OCI-LY7 (cell line): Measurements from ENCODE around the gene AMY1B. TPM values are rescaled to one million over a fixed set of nuclear protein-coding genes. Genes with fewer than 3 reads are reported as not detected.
"Not testable (repeated sequence)": the region's sequence is repeated elsewhere in the genome, so short reads cannot be mapped to it uniquely, and the experiment has no call there.

Source experiments
- Bru-seq: library from RNA; stranded (reverse); fragments of 400-500 nt; gene quantifications from one replicate; lab custom pipeline; 2021; lab: Mats Ljungman, UMichigan
- BruChase-seq, 2 experiments: library from RNA; stranded (reverse); fragments of 400-500 nt; gene quantifications; one replicate each; lab custom pipeline; 2021; lab: Mats Ljungman, UMichigan
- BruUV-seq: library from RNA; stranded (reverse); fragments of 400-500 nt; replicated peaks from 2 replicates; lab custom pipeline; 2021; lab: Mats Ljungman, UMichigan
- CTCF ChIA-PET: fragments of 300-600 bp; sonication (Branson Sonifier 250); formaldehyde crosslinking; loops from one replicate; lab custom pipeline; 2022; ENCODE audit warnings: antibody characterized with exemption; ENCODE audit not compliant: unreplicated experiment; lab: Charles Lee
- POLR2A ChIA-PET: fragments of 300-600 bp; sonication (Branson Sonifier 250); formaldehyde crosslinking; loops from one replicate; lab custom pipeline; 2022; ENCODE audit warnings: antibody characterized with exemption; lab: Charles Lee
- DNase-seq: peaks from one replicate; pipeline ENCODE4 v3.0.0-alpha.2; 2015; ENCODE audit warnings: low spot score
- H2AFZ ChIP-seq: fragments of 200-600 bp; sonication (generic), shearing (Covaris generic); 2 replicates; pipeline ENCODE4 v1.6.1; 2014; ENCODE audit warnings: mild to moderate bottlenecking, antibody characterized with exemption, low read length, moderate library complexity
- H3K27ac ChIP-seq: fragments of 200-600 bp; sonication (generic); 2 replicates; pipeline ENCODE4 v1.5.1; 2014; ENCODE audit warnings: mixed run types, low read depth, mild to moderate bottlenecking, moderate library complexity, low read length, inconsistent platforms; ENCODE audit not compliant: poor library complexity, severe bottlenecking
- H3K36me3 ChIP-seq: fragments of 200-600 bp; sonication (generic); 2 replicates; pipeline ENCODE4 v1.6.1; 2014; ENCODE audit warnings: mild to moderate bottlenecking, antibody characterized with exemption, low read length, moderate library complexity, mixed read lengths; ENCODE audit not compliant: insufficient read depth
- H3K4me1 ChIP-seq: fragments of 200-600 bp; sonication (generic); 2 replicates; pipeline ENCODE4 v1.5.1; 2014; ENCODE audit warnings: mild to moderate bottlenecking, low read length; ENCODE audit not compliant: insufficient read depth, poor library complexity, severe bottlenecking
- H3K4me2 ChIP-seq: fragments of 200-600 bp; sonication (generic); 2 replicates; pipeline ENCODE4 v1.6.1; 2014; ENCODE audit warnings: mild to moderate bottlenecking, low read length
- H3K4me3 ChIP-seq: fragments of 200-600 bp; sonication (generic); 2 replicates; pipeline ENCODE4 v1.5.1; 2014; ENCODE audit warnings: mild to moderate bottlenecking, low read depth, low read length; ENCODE audit not compliant: poor library complexity, severe bottlenecking
- H3K79me2 ChIP-seq: fragments of 200-600 bp; sonication (generic); 2 replicates; pipeline ENCODE4 v1.6.1; 2016; ENCODE audit warnings: low read depth, mild to moderate bottlenecking, low read length, moderate library complexity, mixed read lengths; ENCODE audit not compliant: insufficient read depth
- H3K9me2 ChIP-seq: fragments of 200-600 bp; sonication (generic); 2 replicates; pipeline ENCODE4 v1.6.1; 2016; ENCODE audit warnings: mild to moderate bottlenecking, low read length, mixed read lengths; ENCODE audit not compliant: insufficient read depth
- H3K9me3 ChIP-seq: fragments of 200-600 bp; sonication (generic); 2 replicates; pipeline ENCODE4 v1.6.1; 2014; ENCODE audit warnings: mild to moderate bottlenecking, mixed run types, low read length, mixed read lengths
- H4K20me1 ChIP-seq: fragments of 200-600 bp; sonication (generic); 2 replicates; pipeline ENCODE4 v1.6.1; 2014; ENCODE audit warnings: mild to moderate bottlenecking, antibody characterized with exemption, low read length, moderate library complexity, mixed read lengths; ENCODE audit not compliant: insufficient read depth
- intact Hi-C: fragments of 100-400 bp; cut with micrococcal nuclease; formaldehyde crosslinking; loops from one replicate; pipeline ENCODE4 v1.10.0; 2022; ENCODE audit not compliant: unreplicated experiment
- long read RNA-seq: library from polyadenylated mRNA; stranded (forward); transcript quantifications from one replicate; pipeline ENCODE4 v2.0.0, GENCODE V29; 2022
- total RNA-seq, 2 experiments: library from RNA; depleted of rRNA in 1 of 2; stranded (reverse); fragments of >200 nt in 1 of 2; shearing (Covaris generic) in 1 of 2; gene quantifications; 2 replicates each; pipeline ENCODE4 v1.2.3, GENCODE V29; 2014 to 2022

The AMY1B gene
- total RNA-seq (2014; rRNA removed; shearing (Covaris generic)) = not detected in 2 replicates
- total RNA-seq (2022) = not detected in 2 replicates
- not detected for Bru-seq, nascent RNA
- not detected for BruChase-seq, experiment 1, labeled RNA remaining after a 6-hour chase
- not detected for BruChase-seq, experiment 2, labeled RNA remaining after a 2-hour chase
- long read RNA-seq = 0 reads

DNA sequence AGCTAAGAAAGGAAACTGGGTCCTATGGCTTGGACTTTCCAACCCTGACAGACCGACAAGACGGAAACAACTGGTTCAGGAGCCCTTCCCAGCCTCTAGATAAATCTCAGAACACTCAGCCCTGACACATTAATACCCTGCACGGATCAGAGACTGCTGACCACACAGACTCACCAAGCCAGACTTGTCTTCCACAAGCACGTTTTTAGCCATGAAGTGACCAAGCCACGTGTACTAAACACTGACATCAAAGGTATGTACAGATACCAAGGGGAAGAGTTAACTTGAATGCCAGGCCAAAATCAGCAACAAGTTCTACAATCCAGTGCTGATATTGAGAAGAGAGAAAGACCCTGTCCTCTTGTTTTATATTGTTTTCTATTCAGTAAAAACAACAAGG is at the start of gene AMY1B:
Gene AMY1B (minus strand): TSS at position 101 of the 400 bp plus-strand sequence. CDS start 571 bp downstream, outside the sequence.
- intact Hi-C loops, DNase-seq, H3K4me3 ChIP-seq, POLR2A ChIA-PET, CTCF ChIA-PET, H3K27ac ChIP-seq, H2AFZ ChIP-seq, H3K4me2 ChIP-seq, H3K4me1 ChIP-seq, H4K20me1 ChIP-seq, BruUV-seq, H3K9me2 ChIP-seq, H3K36me3 ChIP-seq, H3K9me3 ChIP-seq, H3K79me2 ChIP-seq: not testable (repeated sequence)

DNA sequence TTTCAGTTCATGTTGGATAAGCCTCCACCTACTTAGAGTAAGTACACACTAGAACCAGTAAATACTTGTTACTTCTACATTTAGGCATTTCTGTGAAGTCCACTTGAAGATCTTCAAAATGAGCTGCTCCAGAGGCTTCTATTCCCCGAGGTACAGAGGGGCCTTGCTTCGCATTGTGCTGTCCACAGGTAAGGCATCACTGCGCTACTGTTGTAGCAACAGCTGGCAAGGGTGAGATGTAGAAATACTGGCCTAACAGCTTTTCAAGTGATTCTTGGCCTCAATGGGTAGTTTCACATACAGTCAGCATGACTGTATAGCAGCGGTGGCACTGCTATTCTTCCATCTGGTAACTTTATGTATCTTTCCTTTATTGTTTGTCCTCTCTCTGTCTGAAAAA is 49.0 kb upstream of the AMY1B start:
- POLR2A ChIA-PET, CTCF ChIA-PET, H3K27ac ChIP-seq, H4K20me1 ChIP-seq, H3K4me1 ChIP-seq, H3K4me2 ChIP-seq, BruUV-seq, H3K79me2 ChIP-seq, H3K36me3 ChIP-seq, intact Hi-C loops, H3K9me3 ChIP-seq, H2AFZ ChIP-seq, H3K4me3 ChIP-seq, DNase-seq, H3K9me2 ChIP-seq: not testable (repeated sequence)

DNA sequence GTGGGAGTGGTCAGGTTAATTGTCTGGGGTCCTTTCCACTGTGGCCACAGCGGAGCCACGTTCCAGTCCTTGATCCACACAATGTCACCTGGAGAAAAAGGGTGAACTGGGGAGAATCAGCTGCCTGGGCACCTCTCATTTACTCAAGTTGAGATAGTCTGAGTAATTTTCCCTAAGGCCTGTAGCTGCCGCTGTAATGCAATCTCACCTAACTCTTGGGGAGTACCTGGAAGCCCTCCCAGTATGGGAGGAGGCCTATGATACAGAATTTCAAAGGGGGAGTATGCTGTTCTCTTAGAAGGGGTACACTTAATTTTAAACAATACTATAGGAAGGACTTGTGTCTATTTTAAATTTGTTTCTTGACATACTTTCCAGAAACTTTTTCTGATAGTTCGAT is 48.4 kb upstream of the AMY1B start:
- DNase-seq, POLR2A ChIA-PET, H3K27ac ChIP-seq, H3K4me1 ChIP-seq, CTCF ChIA-PET, H3K79me2 ChIP-seq, H4K20me1 ChIP-seq, BruUV-seq, H3K4me2 ChIP-seq, H2AFZ ChIP-seq, H3K9me3 ChIP-seq, H3K9me2 ChIP-seq, H3K4me3 ChIP-seq, intact Hi-C loops, H3K36me3 ChIP-seq: not testable (repeated sequence)

DNA sequence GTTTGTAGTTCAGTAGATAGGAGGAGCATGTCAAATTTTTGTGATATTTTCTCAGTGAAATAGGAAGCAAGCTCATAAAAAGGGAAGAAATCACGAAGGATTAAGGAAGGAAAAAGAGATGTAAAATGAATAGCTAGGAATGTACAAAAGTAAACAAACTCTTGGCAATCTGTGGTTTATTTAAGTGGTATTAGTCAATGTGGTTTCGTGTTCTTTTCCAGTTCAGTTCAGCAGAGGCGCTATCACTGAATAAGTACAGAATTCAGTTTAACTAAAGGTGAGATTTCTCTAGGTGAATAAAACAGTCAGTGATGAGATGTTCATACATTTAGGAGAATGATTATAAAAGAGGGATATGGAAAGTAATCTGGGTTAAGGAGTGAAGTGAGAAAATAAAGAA is 42.0 kb upstream of the AMY1B start:
- POLR2A ChIA-PET = not testable (repeated sequence)

DNA sequence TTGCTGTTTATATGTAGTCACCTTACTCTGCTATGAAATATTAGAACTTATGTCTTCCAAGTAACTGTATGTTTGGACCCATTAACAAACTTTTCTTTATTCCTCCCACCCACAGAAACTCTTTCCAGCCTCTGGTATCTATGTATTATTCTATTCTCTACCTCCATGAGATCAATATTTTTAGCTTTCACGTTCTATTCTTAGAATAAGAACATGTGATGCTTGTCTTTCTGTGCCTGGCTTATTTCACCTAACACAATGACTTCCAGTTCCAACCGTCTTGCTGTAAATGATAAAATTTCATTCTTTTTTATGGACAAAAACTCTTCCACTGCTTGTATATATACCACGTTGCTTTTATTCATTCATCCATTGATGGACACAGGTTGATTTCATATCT is 39.3 kb upstream of the AMY1B start:
- H3K9me2 ChIP-seq, POLR2A ChIA-PET, H3K4me2 ChIP-seq, H3K36me3 ChIP-seq, intact Hi-C loops, BruUV-seq, H2AFZ ChIP-seq, CTCF ChIA-PET, H3K27ac ChIP-seq, DNase-seq, H3K4me1 ChIP-seq, H3K4me3 ChIP-seq, H3K79me2 ChIP-seq, H4K20me1 ChIP-seq, H3K9me3 ChIP-seq: not testable (repeated sequence)

More for the DNA sequence above, 42.0 kb upstream of the AMY1B start:
- intact Hi-C loops, CTCF ChIA-PET, H3K4me1 ChIP-seq, H3K36me3 ChIP-seq, H3K9me3 ChIP-seq, H3K4me3 ChIP-seq, H2AFZ ChIP-seq, H3K79me2 ChIP-seq, DNase-seq, BruUV-seq, H4K20me1 ChIP-seq, H3K4me2 ChIP-seq, H3K9me2 ChIP-seq, H3K27ac ChIP-seq: not testable (repeated sequence)

DNA sequence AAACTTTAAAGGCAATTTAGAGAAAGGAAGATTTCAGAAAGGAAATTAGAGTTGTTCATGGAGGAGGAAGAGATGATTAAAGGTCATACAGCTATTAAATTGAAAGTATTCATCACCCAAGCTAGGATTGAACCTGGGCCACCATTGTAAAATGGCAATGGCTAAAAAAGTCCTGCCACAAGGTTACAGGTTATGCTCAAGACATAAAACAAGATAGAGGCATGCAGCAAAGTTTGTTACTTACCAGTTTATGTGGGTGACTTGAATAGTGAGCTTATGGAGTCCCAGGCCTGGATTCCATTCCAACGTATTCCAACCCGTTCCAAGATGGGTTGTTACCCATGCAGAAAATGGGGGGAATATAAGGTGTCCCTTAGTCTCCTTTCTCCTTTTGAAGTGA is 25.5 kb upstream of the AMY1B start:
- H4K20me1 ChIP-seq, POLR2A ChIA-PET, H2AFZ ChIP-seq, H3K4me3 ChIP-seq, CTCF ChIA-PET, H3K36me3 ChIP-seq, H3K9me2 ChIP-seq, H3K4me1 ChIP-seq, H3K79me2 ChIP-seq, BruUV-seq, H3K9me3 ChIP-seq, DNase-seq, intact Hi-C loops, H3K4me2 ChIP-seq, H3K27ac ChIP-seq: not testable (repeated sequence)
